NB4 (cell line): Measurements from ENCODE around the gene ACMSD.

Experiments used
- CTCF ChIP-seq: IDR thresholded peaks from one replicate; pipeline ENCODE4 v1.5.1; 2012; ENCODE audit warnings: low read depth, low read length
- MYC ChIP-seq: IDR thresholded peaks from 2 replicates; pipeline ENCODE4 v1.6.1; 2011; ENCODE audit warnings: low read depth, low read length

GRCh38 chr2:134792186-134792585 is 46.2 kb upstream of the ACMSD start:
- TF ChIP-seq CTCF = no peak
- TF ChIP-seq MYC = no peak
